AG10803 (cell line): ENCODE results near the gene GBA2.

ENCODE experiments used
- DNase-seq: peaks from one replicate; pipeline ENCODE4 v3.0.0; 2010; ENCODE audit warnings: low read depth
- H3K4me3 ChIP-seq: 2 replicates; pipeline ENCODE4 v1.5.1; 2011; ENCODE audit warnings: mild to moderate bottlenecking, low read length, control low read depth
- CTCF ChIP-seq: conservative IDR thresholded peaks from 2 replicates; pipeline ENCODE4 v1.5.1; 2011; ENCODE audit warnings: mild to moderate bottlenecking, low read length, control low read depth, inconsistent platforms

Gene GBA2

GRCh38 chr9:35732185-35732799 lies 16.7 kb downstream of the GBA2 start, which contains the start of the genes CREB3 and TLN1:
Gene CREB3, plus strand, starts transcription at chr9:35732666. Its CDS starts 107 bp downstream, at chr9:35732773.
Gene TLN1, minus strand, starts transcription at chr9:35732195. Its CDS starts 6,501 bp downstream, at chr9:35725694.
- peak; percentile 99 for DNase-seq
- TF ChIP-seq CTCF: no peak

GRCh38 chr9:35731415-35732184 lies 17.4 kb downstream of the GBA2 start:
- H3K4me3 ChIP-seq: peak overlapping the region; percentile 97
- DNase-seq: no peak
- TF ChIP-seq CTCF: no peak

More at GRCh38 chr9:35732185-35732799, 16.7 kb downstream of the GBA2 start, which contains the start of the genes CREB3 and TLN1:
- peak within 1 kb of the TSS; percentile 97 for H3K4me3 ChIP-seq

- DNase-seq: no peak
- H3K4me3 ChIP-seq: peak overlapping the region; percentile 97
- TF ChIP-seq CTCF: no peak
Observed at GRCh38 chr9:35730486-35730854, 18.6 kb downstream of the GBA2 start.

- TF ChIP-seq CTCF: peak; percentile 71
- H3K4me3 ChIP-seq: peak overlapping the region; percentile 97
- DNase-seq: peak; percentile 91
Observed at GRCh38 chr9:35729700-35730485, 19.1 kb downstream of the GBA2 start.

GRCh38 chr9:35729101-35729500 lies 19.9 kb downstream of the GBA2 start:
- no peak for TF ChIP-seq CTCF
- DNase-seq: no peak
- peak overlapping the region; percentile 97 for H3K4me3 ChIP-seq

GRCh38 chr9:35728041-35728971 lies 20.7 kb downstream of the GBA2 start:
- H3K4me3 ChIP-seq: peak overlapping the region; percentile 97
- DNase-seq: peak; percentile 94
- no peak for TF ChIP-seq CTCF
